ENCODE data around the gene GLA. TPM values are rescaled to one million over a fixed set of nuclear protein-coding genes. Genes with fewer than 3 reads are reported as not detected.

Gene GLA
- 10 to 100 TPM; 13.2 to 30.2 (median 19.2) TPM for total RNA-seq

DNA sequence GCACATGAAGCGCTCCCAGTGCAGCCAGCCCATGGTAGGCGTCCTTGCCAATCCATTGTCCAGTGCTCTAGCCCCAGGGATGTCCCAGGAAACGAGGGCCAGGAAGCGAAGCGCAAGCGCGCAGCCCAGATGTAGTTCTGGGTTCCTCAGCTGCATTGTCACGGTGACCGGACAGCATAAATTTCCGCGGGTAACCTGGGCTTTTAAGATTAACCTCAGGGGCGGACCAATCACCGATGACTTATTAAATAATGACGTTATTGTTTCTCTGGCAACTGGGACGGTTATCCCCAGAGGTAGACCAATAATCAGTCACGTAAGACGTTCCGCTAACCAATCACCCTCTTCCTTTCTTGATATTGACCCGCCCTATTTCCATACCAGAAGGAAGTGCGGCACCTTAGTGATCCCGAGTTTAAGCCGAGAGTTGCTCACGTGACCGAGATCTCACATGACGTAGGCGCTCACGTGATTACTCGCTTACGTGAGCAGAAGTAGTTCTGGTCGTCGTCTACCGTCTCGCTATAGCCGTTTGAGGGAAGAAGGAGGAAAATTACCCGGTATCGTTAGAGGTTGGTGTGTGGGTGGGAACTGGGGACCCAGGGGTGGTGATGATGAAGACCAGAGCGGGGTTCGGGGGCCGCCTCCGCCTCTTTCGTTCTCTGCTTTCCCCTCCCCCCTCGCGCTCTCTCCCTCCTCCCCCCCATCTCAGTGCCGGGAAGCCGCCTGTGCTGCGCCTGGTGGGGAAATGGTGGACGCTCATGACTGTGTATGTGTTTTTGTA lies at the start of gene GLA, which contains the start of gene HNRNPH2:
TSS of gene GLA (minus strand) at position 178 of the 784 bp plus-strand sequence. CDS start at position 156, 22 bp downstream.
TSS of gene HNRNPH2 (plus strand) at position 475 of the 784 bp plus-strand sequence. CDS start 3,767 bp downstream, outside the sequence.
- Histone ChIP-seq H3K9me3 (no peaks in the 10 kb centered on the region), H3K27ac (peak within 1 kb of the TSS; percentile 93 to 97), H3K27me3 (no peaks in the 10 kb centered on the region), H3K4me1 (no peaks in the 10 kb centered on the region), H3K36me3 (no peaks in the 10 kb centered on the region), H3K4me3 (peak within 1 kb of the TSS; percentile 55 to 57)
- DNase-seq = peak; percentile 88 to 95
- intact Hi-C loops (cut with DNase I; ENCODE audit: low total_unique reads) = no loop called here
- TF ChIP-seq POLR2A (IDR thresholded peaks at IDR 0.05) = peak; percentile 67 to 86
- TF ChIP-seq, protein P1, sequence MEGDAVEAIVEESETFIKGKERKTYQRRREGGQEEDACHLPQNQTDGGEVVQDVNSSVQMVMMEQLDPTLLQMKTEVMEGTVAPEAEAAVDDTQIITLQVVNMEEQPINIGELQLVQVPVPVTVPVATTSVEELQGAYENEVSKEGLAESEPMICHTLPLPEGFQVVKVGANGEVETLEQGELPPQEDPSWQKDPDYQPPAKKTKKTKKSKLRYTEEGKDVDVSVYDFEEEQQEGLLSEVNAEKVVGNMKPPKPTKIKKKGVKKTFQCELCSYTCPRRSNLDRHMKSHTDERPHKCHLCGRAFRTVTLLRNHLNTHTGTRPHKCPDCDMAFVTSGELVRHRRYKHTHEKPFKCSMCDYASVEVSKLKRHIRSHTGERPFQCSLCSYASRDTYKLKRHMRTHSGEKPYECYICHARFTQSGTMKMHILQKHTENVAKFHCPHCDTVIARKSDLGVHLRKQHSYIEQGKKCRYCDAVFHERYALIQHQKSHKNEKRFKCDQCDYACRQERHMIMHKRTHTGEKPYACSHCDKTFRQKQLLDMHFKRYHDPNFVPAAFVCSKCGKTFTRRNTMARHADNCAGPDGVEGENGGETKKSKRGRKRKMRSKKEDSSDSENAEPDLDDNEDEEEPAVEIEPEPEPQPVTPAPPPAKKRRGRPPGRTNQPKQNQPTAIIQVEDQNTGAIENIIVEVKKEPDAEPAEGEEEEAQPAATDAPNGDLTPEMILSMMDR (IDR thresholded peaks at IDR 0.05) = no peak

DNA sequence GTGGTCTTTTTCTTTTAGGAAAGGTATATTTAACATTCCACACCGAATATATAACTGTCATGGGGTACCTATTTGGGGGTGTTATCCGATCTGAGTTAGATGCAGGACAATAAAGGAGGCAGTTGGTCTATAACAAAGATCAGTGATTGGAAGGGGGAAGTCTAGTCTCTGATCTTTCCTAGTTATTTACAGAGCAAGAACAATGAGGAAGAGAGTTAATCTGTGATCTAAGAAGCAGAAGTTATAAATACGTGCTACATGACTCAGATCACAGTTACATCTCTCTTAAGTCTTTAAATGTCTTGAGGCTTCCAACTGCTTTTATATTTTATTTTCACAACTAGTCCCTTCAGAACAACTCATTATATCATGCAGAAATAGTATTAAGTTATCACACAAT lies 44.3 kb upstream of the GLA start:
- intact Hi-C loops (cut with DNase I; ENCODE audit: low total_unique reads) = no loop called here
- no peak overlapping the region for H3K4me3 ChIP-seq
- TF ChIP-seq, protein P1 (IDR thresholded peaks at IDR 0.05) = no peak
- TF ChIP-seq POLR2A (IDR thresholded peaks at IDR 0.05) = no peak
- no peaks in the 10 kb centered on the region for H3K27me3 ChIP-seq
- no peaks in the 10 kb centered on the region for H3K4me1 ChIP-seq
- no peak overlapping the region for H3K27ac ChIP-seq
- no peaks in the 10 kb centered on the region for H3K36me3 ChIP-seq
- H3K9me3 ChIP-seq = no peaks in the 10 kb centered on the region
- DNase-seq = no peak

DNA sequence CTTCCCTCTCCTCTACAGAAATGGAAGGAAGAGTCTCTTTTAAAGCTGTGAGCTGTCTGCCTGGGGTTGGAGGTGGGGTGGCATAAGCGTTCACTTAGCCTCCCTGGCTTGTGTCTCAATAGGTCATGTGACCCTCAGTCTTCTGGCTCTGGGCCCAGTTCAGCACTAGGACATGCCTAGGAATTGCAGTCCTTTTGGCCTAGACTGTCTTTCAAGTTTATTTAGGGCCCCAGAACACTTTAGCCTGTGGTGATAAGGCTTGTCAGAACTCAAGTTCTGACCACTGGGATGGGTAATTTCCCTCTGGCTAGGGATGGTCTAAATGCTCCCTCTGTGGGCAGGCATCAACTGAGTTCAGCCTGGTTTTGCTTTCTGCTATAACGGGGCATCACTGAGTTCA lies 43.2 kb upstream of the GLA start:
- no peak for DNase-seq

DNA sequence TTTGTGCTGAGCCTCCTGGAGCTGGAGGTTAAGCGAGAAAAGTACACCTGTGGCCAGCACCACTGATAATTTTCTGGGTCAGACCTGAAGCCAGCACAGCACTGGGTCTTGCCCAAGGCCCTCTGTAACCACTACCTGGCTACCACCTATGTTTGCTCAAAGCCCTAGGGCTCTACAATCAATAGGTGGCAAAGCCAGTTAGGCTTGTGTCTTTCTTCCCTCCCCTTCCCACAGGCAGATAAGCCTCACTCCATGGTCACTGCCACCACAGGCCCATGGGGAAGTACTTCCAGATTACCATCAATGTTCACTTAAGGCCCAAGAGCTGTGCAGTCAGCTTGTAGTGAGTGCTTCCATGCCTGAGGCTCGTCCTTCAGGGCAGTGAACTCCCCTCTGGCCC lies 42.4 kb upstream of the GLA start:
- H3K27ac ChIP-seq = no peak overlapping the region
- intact Hi-C loops (cut with DNase I; ENCODE audit: low total_unique reads) = no loop called here

More for the DNA sequence above, 43.2 kb upstream of the GLA start:
- no peaks in the 10 kb centered on the region for H3K9me3 ChIP-seq
- no peaks in the 10 kb centered on the region for H3K27me3 ChIP-seq
- H3K4me3 ChIP-seq = no peak overlapping the region
- TF ChIP-seq, protein P1 (IDR thresholded peaks at IDR 0.05) = no peak
- no peak for TF ChIP-seq POLR2A (IDR thresholded peaks at IDR 0.05)
- no peaks in the 10 kb centered on the region for H3K36me3 ChIP-seq
- intact Hi-C loops (cut with DNase I; ENCODE audit: low total_unique reads) = no loop called here
- no peaks in the 10 kb centered on the region for H3K4me1 ChIP-seq
- no peak overlapping the region for H3K27ac ChIP-seq

DNA sequence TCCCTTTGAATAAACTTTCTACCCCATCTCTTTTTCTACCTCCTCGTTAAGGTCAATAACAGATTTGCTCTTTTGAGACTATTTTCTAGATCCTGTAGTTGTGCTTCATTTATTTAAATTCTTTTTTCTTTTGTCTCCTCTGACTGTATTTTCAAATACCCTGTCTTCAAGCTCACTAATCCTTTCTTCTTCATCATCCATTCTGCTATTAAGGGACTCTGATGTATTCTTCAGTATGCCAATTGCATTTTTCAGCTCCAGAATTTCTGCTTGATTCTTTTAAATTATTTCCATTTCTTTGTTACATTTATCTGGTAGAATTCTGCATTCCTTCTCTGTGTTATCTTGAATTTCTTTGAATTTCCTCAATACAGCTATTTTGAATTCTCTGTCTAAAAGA lies 41.6 kb upstream of the GLA start:
- no peak overlapping the region for H3K27ac ChIP-seq
- H3K36me3 ChIP-seq = no peaks in the 10 kb centered on the region
- DNase-seq = no peak
- H3K4me1 ChIP-seq = no peaks in the 10 kb centered on the region
- intact Hi-C loops (cut with DNase I; ENCODE audit: low total_unique reads) = no loop called here
- H3K9me3 ChIP-seq = no peaks in the 10 kb centered on the region
- TF ChIP-seq, protein P1 (IDR thresholded peaks at IDR 0.05) = no peak
- TF ChIP-seq POLR2A (IDR thresholded peaks at IDR 0.05) = no peak
- no peak overlapping the region for H3K4me3 ChIP-seq
- H3K27me3 ChIP-seq = no peaks in the 10 kb centered on the region

More for the DNA sequence above, 42.4 kb upstream of the GLA start:
- Histone ChIP-seq H3K9me3 (no peaks in the 10 kb centered on the region), H3K27me3 (no peaks in the 10 kb centered on the region), H3K4me3 (no peak overlapping the region), H3K36me3 (no peaks in the 10 kb centered on the region), H3K4me1 (no peaks in the 10 kb centered on the region)
- TF ChIP-seq POLR2A (IDR thresholded peaks at IDR 0.05) = no peak
- TF ChIP-seq, protein P1 (IDR thresholded peaks at IDR 0.05) = no peak
- no peak for DNase-seq

Data from uterus (tissue), 4 donors.